NCI-H748 (cell line): Measurements from ENCODE around the gene TBC1D25.
A peak's percentile ranks its signal among the peaks of the same experiment; 100 is the strongest.

Experiments used
- DNase-seq: peaks from one replicate; lab custom pipeline; 2025; ENCODE audit not compliant: unreplicated experiment; lab: John Stamatoyannopoulos, UW

TBC1D25 gene

DNA sequence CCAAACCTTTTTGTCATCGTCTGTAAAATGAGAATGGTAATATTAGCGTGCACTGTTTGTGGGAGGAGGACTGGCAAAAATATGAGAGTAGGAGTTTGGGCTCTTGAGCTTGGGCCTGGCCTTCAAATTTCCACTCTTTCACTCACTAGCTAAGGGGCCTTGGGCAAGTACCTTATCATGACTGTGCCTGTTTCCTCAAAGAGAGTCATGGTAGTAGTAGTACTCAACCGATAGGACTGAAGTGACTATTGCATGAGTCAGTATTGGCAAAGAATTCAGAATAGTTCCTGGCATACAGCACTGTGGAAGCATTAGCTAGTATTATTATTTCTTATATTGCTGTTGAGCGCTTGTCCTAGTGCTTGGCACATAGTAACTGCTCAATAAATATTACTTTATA, 18.8 kb downstream of the TBC1D25 start:
- DNase-seq = no peak

DNA sequence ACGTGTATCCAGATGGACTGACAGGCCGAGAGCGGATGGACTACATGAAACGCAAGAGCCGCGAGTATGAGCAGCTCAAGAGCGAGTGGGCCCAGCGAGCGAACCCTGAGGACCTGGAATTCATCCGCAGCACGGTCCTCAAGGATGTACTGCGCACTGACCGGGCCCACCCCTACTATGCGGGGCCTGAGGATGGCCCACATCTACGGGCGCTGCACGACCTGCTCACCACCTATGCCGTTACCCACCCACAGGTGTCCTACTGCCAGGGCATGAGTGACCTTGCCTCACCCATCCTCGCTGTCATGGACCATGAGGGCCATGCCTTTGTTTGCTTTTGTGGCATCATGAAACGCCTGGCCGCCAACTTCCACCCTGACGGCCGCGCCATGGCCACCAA, 20.1 kb downstream of the TBC1D25 start:
- DNase-seq = no peak

- no peak for DNase-seq
Measured at GRCh38 chrX:48560056-48560455, 20.5 kb downstream of the TBC1D25 start.

- DNase-seq = no peak
Measured at GRCh38 chrX:48560681-48561080, 21.2 kb downstream of the TBC1D25 start.

DNA sequence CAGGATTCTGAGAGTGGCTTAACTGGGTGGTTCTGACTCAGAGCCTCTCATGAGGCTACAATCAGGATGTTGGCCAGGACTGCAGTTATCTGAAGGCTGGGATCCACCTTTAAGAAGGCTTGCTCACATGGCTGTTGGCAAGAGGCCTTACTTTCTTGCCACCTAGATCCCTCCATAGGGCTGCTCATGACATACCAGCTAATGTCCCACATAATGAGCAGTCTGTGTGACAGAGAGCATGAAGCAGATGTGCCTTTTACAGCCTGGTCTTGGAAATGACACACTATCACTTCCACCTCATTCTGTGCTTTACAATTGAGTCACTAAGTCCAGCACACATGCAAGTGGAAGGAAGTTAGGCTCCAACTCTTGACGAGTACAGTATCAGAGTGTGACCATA, 30.4 kb downstream of the TBC1D25 start:
- DNase-seq = no peak

DNA sequence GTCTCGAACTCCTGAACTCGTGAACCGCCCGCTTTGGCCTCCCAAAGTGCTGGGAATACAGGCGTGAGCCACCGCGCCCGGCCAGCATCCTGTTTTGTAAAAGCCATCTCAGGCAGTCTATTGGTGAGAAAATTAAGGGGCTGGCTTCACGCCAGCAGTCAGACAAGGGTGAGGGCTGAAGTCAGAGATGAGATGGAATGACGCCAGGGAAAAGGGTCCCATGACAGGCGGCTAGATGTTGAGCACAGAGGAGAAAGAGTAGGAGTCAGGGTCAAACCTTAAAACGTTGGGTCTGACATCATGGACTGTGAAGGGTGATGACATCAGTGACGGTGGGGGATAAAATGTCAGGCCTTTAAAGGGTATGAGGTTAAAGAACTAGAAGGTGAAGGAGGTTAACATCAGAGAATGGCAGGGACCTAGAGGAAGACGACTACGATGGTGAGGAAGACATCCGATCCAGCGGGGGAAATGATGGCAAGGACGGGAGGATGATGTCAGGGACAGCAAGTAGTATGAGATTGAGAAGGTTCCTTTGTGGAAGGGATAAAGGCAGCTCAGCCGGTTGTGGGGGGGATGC, 34.3 kb downstream of the TBC1D25 start:
- DNase-seq = peak; percentile 67

GRCh38 chrX:48574270-48575266, 35.1 kb downstream of the TBC1D25 start, which contains the start of gene RBM3:
TSS of gene RBM3 (plus strand) at chrX:48574484. CDS start at chrX:48575181, 697 bp downstream.
- peak; percentile 94 for DNase-seq

GRCh38 chrX:48575642-48576041, 36.1 kb downstream of the TBC1D25 start:
- DNase-seq = no peak

- no peak for DNase-seq
Measured at GRCh38 chrX:48576108-48576507, 36.6 kb downstream of the TBC1D25 start.

- DNase-seq = no peak
Measured at GRCh38 chrX:48578661-48579128, 39.2 kb downstream of the TBC1D25 start.

GRCh38 chrX:48579259-48579658, 39.7 kb downstream of the TBC1D25 start:
- DNase-seq = no peak

GRCh38 chrX:48580662-48581061, 41.1 kb downstream of the TBC1D25 start:
- DNase-seq = no peak

DNA sequence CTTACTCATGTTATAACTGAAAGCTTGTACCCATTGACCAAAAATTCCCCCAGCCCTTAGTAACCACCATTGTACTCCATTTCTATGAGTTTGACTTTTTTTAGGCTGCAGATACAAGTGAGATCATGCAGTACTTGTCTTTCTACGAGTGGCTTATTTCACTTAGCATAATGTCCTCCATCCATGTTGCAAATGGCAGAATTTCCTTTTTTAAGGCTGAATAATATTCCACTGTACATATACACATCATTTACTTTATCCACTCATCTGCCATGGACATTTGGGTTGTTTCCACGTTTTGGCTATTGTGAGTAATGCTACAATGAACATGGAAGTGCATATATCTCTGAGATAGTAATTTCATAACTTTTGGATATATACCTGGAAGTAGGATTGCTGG, 45.2 kb downstream of the TBC1D25 start:
- DNase-seq = no peak

DNA sequence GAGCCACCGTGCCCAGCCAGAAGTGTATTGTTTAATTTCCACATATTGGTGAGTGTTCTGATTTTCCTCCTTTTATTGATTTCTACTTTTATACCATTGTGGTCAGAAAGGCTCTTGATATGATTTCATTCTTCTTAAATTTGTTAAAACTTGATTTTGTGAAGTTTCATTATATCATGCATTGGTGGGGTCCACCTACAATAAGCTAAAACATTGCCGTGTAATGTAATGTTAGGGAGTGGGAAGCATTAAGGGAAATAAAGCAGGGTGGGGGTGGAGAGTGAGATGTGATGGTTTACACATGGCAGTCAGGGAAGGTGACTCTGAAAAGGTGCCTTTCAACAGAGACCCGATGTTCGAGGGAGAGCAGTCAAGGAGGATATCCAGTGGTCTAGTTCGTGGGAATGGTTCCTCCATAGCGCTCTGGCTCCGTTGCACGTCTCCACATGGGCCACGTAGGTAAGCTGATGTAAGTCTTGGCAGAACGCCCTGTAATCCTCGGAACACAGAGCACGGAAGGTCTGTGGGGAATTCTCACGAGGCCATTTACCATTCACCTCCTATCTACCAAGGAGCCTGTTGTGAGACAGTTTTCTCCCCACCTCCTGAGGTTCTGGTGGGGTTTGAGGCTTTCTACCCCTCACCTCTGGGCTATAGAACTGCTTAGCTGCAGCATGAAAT, 50.1 kb downstream of the TBC1D25 start:
- DNase-seq = peak; percentile 11

GRCh38 chrX:48590203-48591103, 50.9 kb downstream of the TBC1D25 start:
- DNase-seq = no peak

DNA sequence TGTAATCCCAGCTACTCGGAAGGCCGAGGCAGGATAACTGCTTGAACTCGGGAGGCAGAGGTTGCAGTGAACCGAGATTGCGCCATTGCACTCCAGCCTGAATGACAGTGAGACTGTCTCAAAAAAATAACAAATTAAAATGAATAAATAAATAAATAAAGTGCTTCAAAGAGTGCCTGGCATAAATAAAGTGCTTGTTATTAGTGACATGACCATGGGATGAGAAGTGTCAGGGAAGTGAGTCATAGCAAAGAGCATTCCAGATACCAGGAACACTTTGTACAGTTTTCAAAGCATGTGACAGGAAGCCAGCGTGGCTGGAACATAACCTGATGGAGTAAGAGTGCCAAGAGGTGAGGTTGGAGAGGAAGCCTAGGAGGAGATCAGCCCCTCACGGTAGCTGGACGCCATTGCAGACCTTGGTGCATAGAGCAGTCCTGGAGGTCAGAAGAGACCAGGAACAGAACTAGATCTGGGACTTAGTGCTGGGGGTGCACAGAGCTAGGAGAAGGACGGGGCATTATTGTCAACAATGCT, 51.8 kb downstream of the TBC1D25 start:
- no peak for DNase-seq

- DNase-seq = no peak
Measured at GRCh38 chrX:48592971-48593370, 53.5 kb downstream of the TBC1D25 start.

DNA sequence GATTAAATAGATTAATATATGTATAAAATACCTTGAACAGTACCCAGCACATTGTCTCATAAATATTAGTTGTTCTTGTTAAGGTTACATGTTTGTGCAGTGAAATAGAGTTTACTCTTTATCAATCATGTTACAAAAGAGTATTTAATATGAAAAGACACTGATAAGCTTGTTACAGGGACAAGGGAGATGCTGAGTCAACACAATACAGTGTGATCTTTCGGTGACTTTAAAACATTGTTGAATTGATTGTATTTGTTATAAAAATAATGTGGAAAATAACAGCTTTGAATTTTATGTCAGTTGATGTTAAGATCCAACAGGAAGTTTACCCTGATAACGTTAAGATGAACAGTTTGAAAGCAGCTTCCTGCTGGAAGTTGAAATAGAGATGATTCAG, 56.4 kb downstream of the TBC1D25 start:
- no peak for DNase-seq

GRCh38 chrX:48597353-48598264, 58.1 kb downstream of the TBC1D25 start, which contains the start of gene WDR13:
TSS of gene WDR13 (plus strand) at chrX:48597492. CDS start at chrX:48597997, 505 bp downstream.
- peak; percentile 95 for DNase-seq
